ENCODE measurements around the gene GSE1. TPM values are rescaled to one million over a fixed set of nuclear protein-coding genes. Genes with fewer than 3 reads are reported as not detected.

GSE1 gene
- total RNA-seq, 1 donor from 2014 or later: 101 TPM

DNA sequence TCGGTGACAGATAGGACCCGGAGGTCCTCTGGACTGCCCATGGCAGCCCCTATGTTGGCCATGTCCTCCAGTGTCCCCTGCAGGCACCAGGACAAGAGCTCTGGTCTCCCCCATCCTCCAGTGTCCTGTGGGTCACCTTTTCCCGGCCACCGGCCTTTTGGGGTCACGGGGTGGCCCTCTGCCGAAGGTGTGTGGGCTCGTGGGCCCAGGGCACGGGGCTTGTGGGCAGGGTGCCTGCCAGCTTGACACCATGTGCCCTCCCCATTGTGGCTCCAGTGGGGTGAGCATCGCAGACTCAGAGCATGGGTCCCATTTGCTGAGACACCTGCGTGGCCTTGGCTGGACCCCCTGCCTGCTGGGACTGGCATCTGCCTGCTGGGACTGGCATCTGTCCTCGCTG lies 18.1 kb downstream of the GSE1 start:
- no peaks in the 10 kb centered on the region for H3K9me3 Mint-ChIP-seq
- H3K4me1 Mint-ChIP-seq (ENCODE audit: unreplicated experiment): peaks cover 18% of the 10 kb centered on the region
- no peaks in the 10 kb centered on the region for H3K27me3 Mint-ChIP-seq
- no peak overlapping the region for H3K4me3 Mint-ChIP-seq
- no peak for DNase-seq (ENCODE audit: extremely low spot score, unreplicated experiment)
- no peak for TF ChIP-seq CTCF (conservative IDR thresholded peaks at IDR 0.05)
- H3K36me3 Mint-ChIP-seq: peaks cover 9% of the 10 kb centered on the region
- no peak overlapping the region for H3K27ac Mint-ChIP-seq

DNA sequence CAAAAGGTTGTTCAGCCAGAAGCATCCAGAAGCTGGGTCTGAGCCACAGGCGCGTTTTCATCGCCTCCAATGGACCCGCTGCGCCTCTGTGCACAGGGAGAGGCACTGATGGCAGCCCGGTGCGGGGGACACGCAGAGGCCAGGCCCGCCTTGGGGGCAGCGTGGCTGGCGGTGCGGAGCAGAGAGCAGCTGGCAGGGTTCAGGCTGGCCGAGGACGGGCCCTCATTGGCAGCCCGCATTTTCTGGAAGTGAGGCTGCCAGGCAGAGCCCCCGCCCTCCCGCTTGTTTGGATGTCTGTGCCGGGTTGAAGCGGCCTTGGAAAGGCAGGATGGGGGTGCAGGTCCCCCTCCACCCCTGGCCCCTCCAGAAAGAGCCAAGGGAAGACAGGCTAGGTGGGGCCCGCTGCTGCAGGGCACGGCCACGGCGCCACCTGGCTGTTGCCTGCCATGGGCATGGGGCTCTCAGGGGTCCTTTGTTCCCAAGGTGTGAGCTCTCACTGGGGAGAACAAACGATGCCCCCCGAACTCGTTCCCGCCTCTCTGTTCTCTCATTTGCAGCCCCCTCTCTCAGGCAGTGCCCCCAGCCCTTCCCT lies 18.8 kb downstream of the GSE1 start:
- Mint-ChIP-seq H3K9me3 (no peaks in the 10 kb centered on the region), H3K4me3 (no peak overlapping the region), H3K4me1 (ENCODE audit: unreplicated experiment) (peaks cover 13% of the 10 kb centered on the region), H3K36me3 (peaks cover 9% of the 10 kb centered on the region), H3K27me3 (no peaks in the 10 kb centered on the region), H3K27ac (no peak overlapping the region)
- no peak for TF ChIP-seq CTCF (conservative IDR thresholded peaks at IDR 0.05)
- DNase-seq (ENCODE audit: extremely low spot score, unreplicated experiment): no peak

DNA sequence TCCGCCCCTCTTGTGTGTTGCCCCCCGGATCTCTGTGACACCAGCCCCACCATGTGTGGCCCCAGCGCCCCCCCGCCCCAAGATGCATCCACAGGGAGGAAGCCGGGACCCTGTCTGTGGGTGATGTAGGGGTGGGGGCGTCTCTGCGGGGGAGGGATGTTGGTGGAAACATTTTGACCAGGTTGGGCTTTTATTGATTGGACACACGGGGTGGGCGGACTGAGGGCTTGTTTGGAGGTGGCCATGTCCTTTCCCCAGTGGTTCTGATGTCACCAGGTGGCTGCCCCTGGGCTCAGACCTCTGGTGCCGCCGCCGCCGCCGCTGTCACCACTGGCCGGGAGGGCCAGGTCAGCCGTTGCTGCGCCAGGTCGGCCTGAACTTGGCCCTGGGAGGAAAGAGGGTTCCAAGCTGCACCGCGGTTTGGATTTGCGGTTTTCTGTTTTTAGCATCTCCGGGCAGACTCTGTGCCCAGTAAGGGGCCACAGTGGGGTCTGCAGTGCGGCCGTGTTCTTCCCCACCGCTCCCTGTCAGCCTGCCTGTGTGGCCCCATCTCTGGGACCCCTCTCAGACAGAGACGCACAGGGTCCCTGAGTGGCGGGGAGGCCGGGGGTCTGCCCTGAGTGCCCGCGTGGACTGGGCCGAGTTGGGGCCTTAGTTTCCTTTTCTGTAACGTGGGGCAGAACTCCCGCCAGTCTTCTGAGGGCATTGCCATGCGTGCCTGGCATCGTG lies 19.8 kb downstream of the GSE1 start:
- no peak for TF ChIP-seq CTCF (conservative IDR thresholded peaks at IDR 0.05)
- no peaks in the 10 kb centered on the region for H3K9me3 Mint-ChIP-seq
- peaks cover 9% of the 10 kb centered on the region for H3K36me3 Mint-ChIP-seq
- no peak overlapping the region for H3K27ac Mint-ChIP-seq
- no peak for DNase-seq (ENCODE audit: extremely low spot score, unreplicated experiment)
- no peaks in the 10 kb centered on the region for H3K27me3 Mint-ChIP-seq
- peaks cover 8% of the 10 kb centered on the region for H3K4me1 Mint-ChIP-seq (ENCODE audit: unreplicated experiment)
- no peak overlapping the region for H3K4me3 Mint-ChIP-seq

DNA sequence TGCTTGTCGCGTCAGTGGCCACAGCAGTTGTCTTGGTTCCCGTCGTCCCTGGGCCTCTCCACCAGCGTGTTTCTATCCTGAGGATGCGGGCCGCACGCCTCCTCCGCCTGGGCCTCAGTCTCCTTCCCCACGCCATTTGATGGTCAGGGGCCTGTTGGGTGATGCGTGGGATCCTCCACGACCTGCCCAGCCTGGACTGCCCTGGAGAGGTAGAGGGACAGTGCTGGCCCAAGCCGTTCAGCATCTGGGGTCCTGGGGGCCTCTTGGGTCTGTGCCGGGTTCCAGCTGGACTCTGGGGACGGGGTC lies 20.3 kb downstream of the GSE1 start:
- no peak overlapping the region for H3K27ac Mint-ChIP-seq
- peaks cover 10% of the 10 kb centered on the region for H3K4me1 Mint-ChIP-seq (ENCODE audit: unreplicated experiment)
- TF ChIP-seq CTCF (conservative IDR thresholded peaks at IDR 0.05): no peak
- H3K36me3 Mint-ChIP-seq: peaks cover 9% of the 10 kb centered on the region
- H3K4me3 Mint-ChIP-seq: no peak overlapping the region
- H3K27me3 Mint-ChIP-seq: no peaks in the 10 kb centered on the region
- H3K9me3 Mint-ChIP-seq: no peaks in the 10 kb centered on the region
- no peak for DNase-seq (ENCODE audit: extremely low spot score, unreplicated experiment)

DNA sequence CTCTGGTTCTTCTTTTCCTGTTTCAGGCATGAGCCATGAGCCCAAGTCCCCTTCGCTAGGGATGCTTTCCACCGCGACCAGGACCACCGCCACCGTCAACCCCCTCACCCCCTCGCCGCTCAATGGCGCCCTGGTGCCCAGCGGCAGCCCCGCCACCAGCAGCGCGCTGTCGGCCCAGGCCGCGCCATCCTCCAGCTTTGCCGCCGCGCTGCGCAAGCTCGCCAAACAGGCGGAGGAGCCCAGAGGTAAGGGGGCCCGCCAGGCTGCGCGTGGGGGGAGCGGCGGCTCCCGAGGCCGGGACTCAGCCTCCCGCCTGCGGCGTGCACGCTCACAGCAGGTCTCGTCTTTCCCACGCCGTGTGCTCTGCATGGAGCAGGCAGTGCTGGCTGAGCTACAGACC lies 20.8 kb downstream of the GSE1 start:
- no peak for DNase-seq (ENCODE audit: extremely low spot score, unreplicated experiment)
- peaks cover 6% of the 10 kb centered on the region for H3K36me3 Mint-ChIP-seq
- TF ChIP-seq CTCF (conservative IDR thresholded peaks at IDR 0.05): no peak
- no peak overlapping the region for H3K4me3 Mint-ChIP-seq
- no peaks in the 10 kb centered on the region for H3K27me3 Mint-ChIP-seq
- no peaks in the 10 kb centered on the region for H3K9me3 Mint-ChIP-seq
- no peak overlapping the region for H3K27ac Mint-ChIP-seq
- peaks cover 5% of the 10 kb centered on the region for H3K4me1 Mint-ChIP-seq (ENCODE audit: unreplicated experiment)

Measured in type B pancreatic cell (in vitro differentiated cells).